Measurements from ENCODE around the gene C6orf47.
A peak's percentile ranks its signal among the peaks of the same experiment; 100 is the strongest.

C6orf47 gene

GRCh38 chr6:31687860-31688693, 27.5 kb upstream of the C6orf47 start:
- DNase-seq, result no peak

DNA sequence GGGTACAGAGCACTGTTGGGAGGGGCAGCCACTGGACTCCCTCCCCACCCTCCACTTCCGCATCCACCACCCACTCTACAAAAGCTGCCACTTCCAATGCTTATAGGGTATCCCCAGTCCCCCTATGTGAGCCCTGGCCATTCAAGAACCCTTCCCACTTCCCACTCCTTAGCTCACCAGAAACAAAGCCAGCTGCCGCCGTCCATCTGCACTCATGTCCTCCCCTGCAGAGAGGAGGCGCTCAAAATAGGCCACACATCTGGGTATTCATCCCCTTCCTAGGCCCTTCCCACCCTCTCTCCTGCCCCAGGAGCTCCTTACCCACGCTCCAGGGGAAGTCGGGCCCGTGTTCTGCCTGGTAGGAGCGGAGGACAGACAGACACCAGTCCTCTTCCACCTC, 26.7 kb upstream of the C6orf47 start:
- no peak for DNase-seq

DNA sequence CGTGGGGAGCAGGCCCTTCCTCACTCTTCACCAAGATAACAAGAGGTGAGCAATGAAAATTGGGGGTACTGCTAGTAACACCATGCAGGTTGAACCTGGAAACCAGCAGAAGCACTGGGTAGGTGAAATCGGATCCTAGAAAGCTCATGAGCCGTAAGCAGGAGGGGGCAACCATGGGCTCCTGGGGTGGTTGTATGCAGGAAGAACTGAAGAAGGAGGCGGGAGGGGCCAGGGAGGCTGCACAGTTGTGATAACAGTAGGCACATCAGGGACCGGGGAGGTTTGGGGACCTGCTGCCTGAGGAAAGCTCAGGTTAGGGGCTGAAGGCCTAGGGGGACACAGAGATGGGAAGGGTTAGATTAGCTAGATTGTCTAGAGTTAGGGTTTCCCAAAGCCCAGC, 25.9 kb upstream of the C6orf47 start:
- DNase-seq, result no peak

- no peak for DNase-seq
Observed at GRCh38 chr6:31683591-31683990, 23.0 kb upstream of the C6orf47 start.

DNA sequence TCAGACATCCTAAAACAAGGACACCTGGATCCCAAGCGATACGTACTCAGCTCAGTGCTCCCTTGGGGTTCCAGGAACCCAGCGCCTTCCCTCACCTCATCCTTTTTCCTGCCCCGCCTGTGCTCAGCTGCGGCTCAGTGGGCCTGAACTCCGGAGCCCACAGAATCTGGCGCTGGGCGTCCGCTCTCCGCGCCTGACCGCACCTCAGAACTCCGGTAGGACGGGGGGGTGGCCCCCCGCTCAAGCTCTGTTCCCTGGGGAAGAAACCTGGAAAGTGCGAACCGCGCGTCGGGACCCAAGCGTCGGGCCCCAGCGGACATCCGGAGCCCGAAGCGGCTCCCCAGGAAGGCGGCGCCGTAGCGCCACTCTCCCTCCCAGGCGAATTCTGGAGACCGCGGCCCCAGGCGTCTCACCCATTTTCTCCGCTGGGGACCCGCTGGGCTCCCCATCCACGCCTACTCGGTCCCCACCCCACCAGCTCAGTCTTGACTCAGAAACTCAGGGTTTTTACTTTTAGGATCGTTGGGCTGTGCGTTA, 20.6 kb upstream of the C6orf47 start:
- DNase-seq, result peak in 5 of 6 experiments; percentile 14 to 44 (median 26)

DNA sequence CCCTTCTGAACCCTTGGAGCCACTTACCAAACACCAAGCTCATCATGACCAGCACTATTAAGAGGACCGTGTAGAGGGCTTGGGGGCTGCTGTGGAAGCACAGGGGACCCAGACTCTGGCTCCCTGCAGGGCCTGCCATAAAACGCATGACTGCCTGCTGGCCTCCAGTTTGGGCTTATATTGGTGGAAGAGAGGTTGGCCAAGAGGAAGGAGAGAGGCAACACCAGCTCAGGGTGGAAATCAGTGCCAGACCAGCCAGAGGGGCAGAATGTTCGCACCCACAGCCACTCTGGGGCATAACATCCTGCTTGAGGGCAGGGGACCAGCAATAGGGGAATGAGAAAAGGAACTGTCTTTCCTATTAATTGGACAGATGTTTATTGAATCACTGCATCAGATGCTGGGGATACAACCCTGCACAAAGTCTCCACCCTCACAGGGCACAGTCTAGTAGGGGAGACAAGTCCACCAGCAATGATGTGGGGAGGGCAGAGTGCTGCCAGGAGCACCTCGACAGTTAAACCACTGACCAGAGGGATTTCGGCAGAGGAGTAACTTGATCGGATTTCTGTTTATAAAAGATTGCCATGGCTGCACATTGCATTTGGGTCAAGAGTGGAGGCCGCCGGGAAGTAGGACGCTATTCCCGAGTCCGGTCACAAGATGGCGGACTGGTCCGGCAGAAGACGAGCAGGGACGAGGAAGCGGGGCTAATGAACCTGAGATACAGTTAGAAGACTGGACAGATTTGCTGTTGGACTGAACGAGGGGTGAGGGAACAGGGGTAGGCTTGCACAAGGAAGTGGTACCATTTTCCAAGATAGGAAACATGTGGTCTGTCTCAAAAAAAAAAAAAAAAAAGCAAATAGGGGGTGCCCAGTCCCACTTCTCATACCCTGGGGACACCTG, 19.9 kb upstream of the C6orf47 start, which contains the start of gene LY6G5C:
Gene LY6G5C (minus strand): TSS at position 842 of the 909 bp plus-strand sequence. CDS start 694 bp downstream, at position 148.
- DNase-seq, result peak in 5 of 6 experiments; percentile 15 to 53 (median 44)

DNA sequence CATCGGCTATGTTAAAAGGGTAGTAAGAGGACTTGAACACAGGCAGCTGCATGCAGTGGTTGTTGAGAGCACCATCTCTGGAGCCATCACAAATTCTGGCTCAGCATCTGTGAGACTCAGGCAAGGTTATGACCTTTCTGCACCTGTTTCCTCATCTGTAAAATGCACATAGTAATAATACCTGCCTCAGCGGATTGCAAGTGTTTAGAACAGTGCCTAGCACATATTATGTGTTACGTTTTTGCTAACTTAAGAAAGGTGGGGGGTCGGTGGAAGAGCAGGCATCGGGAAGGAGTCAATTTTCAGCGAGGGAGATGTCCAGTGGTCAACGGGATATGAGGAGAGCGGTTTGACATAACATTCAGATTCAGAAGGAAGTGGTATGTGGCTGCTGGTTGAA, 17.4 kb upstream of the C6orf47 start:
- DNase-seq, result no peak

DNA sequence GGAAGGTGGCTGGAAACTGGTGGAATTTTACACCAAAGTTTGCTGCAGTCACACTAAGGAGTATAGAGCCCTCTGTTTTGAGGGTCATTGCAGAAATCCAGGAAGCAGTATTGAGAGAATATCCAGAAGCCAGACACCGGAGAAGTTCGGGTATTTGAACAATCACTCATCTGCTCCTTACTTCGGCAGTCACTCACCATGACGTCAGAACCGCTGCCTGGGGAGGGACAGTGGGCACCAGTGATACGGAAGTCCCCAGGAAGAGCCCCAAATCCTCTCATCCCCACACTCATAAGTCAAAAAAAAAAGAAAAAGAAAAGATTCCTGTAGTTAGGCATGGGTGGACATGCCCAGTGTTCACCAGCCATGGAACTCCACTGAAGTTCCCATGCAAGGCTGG, 16.3 kb upstream of the C6orf47 start:
- DNase-seq, result no peak

GRCh38 chr6:31676322-31676903, 15.8 kb upstream of the C6orf47 start:
- DNase-seq, result no peak

- DNase-seq, result no peak
Observed at GRCh38 chr6:31669676-31670075, 9.1 kb upstream of the C6orf47 start, which contains the start of gene LY6G5B. LY6G5B (plus strand) TSS chr6:31669976; CDS start chr6:31670951, 975 bp downstream.

GRCh38 chr6:31666337-31666965, 5.9 kb upstream of the C6orf47 start:
- DNase-seq, result no peak

- DNase-seq, result peak; percentile 92 to 98 (median 97)
Observed at GRCh38 chr6:31665501-31666336, 5.1 kb upstream of the C6orf47 start, which contains the start of gene CSNK2B. CSNK2B (plus strand) TSS chr6:31666080; CDS start chr6:31666832, 752 bp downstream.

- peak; percentile 81 to 92 (median 86) for DNase-seq
Observed at GRCh38 chr6:31664790-31665500, 4.4 kb upstream of the C6orf47 start, which contains the start of gene GPANK1. GPANK1 (minus strand) TSS chr6:31664997; CDS start chr6:31664478, 519 bp downstream.

- DNase-seq, result no peak
Observed at GRCh38 chr6:31663961-31664789, 3.6 kb upstream of the C6orf47 start.

- no peak for DNase-seq
Observed at GRCh38 chr6:31663126-31663960, 2.8 kb upstream of the C6orf47 start.

- no peak for DNase-seq
Observed at GRCh38 chr6:31662124-31662723, 1.6 kb upstream of the C6orf47 start.

DNA sequence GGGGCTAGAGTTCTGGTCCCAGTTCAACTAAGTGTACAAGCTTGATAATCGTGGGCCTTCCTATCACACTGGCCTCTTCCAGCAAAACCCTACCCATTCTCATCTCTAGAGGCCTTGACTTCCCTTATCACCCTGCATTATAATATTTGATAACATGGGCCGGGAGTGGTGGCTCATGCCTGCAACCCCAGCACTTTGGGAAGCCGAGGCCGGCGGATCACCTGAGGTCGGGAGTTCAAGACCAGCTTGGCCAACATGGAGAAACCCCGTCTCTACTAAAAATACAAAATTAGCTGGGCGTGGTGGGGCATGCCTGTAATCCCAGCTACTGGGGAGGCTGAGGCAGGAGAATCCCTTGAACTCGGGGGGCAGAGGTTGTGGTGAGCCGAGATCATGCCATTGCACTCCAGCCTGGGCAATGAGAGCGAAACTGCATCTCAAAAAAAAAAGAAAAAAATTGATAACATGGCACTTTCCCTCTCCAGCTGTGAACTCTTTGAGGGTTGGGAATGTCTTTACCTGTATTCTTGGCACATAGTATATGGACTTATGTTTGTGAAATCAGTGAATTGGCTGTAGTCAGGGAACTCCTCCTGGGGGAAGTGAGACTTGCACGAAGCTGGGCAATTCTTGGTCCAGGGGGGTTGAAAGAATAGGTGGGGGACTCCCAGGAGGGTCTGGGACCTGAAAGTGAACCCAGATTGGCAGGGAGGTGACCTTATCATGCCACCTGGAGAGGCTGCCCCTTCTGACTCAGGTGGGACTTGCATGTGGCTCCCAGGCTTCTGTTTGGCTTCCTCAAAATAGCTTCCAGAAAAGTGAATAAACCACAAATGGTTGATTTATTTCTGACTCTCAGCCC, 915 bp upstream of the C6orf47 start:
- DNase-seq, result no peak

All from stimulated activated naive CD4-positive, alpha-beta T cell (primary cell).